AG10803 (cell line): ENCODE results near the gene PAQR7.

Experiments used
- DNase-seq: peaks from one replicate; pipeline ENCODE4 v3.0.0; 2010; ENCODE audit warnings: low read depth
- H3K4me3 ChIP-seq: 2 replicates; pipeline ENCODE4 v1.5.1; 2011; ENCODE audit warnings: mild to moderate bottlenecking, low read length, control low read depth
- TF ChIP-seq, protein P1 (sequence below): conservative IDR thresholded peaks from 2 replicates; pipeline ENCODE4 v1.5.1; 2011; ENCODE audit warnings: mild to moderate bottlenecking, low read length, control low read depth, inconsistent platforms

Gene PAQR7

DNA sequence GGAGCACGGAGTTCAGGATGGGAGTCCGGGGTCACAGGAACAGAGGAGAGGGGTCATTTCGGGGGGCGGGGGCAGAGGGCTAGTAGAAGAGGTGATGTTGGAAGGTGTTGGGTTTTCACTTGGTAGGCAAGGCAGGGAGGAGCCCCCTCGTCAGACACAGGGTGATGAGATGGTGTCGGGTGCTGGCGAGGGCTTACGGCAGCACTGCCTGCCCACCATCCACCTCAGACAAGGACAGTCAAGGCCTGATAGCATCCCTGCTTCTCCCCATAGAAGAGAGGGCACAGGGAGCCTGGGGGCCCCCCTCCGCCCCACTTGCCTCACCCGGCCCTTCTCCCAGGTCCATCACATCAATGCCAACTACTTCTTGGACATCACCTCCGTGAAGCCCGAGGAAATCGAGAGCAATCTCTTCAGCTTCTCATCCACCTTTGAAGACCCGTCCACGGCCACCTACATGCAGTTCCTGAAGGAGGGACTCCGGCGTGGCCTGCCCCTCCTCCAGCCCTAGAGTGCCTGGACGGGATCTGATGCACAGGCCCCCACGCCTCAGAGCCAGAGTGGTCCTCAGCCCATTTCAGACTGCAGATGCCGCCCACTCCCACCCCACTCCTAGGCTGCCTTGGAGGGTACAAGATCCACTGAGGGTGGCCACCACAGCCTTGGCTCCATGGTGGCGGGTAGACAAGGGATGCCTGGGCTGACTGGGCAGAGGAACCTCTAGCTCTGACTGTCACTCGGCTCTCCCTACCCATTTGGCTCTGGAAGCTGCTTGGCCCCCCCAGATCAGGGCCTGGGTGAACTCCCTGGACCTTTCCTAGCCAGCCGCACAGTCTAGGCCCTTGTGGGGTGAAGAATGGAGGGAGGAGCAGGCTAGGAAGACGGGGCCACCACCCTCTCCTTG, 60.0 kb downstream of the PAQR7 start:
- no peak overlapping the region for H3K4me3 ChIP-seq
- no peak for DNase-seq
- TF ChIP-seq, protein P1, sequence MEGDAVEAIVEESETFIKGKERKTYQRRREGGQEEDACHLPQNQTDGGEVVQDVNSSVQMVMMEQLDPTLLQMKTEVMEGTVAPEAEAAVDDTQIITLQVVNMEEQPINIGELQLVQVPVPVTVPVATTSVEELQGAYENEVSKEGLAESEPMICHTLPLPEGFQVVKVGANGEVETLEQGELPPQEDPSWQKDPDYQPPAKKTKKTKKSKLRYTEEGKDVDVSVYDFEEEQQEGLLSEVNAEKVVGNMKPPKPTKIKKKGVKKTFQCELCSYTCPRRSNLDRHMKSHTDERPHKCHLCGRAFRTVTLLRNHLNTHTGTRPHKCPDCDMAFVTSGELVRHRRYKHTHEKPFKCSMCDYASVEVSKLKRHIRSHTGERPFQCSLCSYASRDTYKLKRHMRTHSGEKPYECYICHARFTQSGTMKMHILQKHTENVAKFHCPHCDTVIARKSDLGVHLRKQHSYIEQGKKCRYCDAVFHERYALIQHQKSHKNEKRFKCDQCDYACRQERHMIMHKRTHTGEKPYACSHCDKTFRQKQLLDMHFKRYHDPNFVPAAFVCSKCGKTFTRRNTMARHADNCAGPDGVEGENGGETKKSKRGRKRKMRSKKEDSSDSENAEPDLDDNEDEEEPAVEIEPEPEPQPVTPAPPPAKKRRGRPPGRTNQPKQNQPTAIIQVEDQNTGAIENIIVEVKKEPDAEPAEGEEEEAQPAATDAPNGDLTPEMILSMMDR, result no peak

DNA sequence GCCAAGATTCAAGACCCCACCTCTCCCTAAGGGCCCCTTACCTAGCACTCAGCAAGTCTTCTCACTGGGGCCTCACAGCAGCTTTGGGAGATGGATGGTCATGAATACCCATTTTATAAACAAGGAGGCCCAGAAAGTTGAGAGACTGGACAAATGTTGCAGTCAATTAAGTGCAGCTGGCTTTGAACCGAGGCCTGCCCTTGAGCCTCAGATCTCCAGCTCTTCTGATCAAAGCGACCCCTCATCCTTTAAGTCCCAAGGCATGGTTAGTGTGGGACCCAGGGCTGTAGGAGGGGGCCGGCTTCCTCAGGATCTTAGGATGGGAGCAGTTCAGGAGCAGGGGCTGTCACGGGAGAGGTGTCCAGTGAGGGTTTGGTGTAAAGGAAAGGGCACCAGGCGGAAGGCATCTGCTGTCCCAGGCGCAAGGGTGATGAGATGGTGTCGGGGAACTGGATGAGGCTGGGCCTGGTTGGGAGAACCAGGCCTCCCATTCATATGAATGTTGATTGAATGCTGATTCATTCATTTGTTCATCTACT, 60.9 kb downstream of the PAQR7 start:
- DNase-seq, result no peak
- TF ChIP-seq, protein P1, result no peak
- H3K4me3 ChIP-seq, result no peak overlapping the region

DNA sequence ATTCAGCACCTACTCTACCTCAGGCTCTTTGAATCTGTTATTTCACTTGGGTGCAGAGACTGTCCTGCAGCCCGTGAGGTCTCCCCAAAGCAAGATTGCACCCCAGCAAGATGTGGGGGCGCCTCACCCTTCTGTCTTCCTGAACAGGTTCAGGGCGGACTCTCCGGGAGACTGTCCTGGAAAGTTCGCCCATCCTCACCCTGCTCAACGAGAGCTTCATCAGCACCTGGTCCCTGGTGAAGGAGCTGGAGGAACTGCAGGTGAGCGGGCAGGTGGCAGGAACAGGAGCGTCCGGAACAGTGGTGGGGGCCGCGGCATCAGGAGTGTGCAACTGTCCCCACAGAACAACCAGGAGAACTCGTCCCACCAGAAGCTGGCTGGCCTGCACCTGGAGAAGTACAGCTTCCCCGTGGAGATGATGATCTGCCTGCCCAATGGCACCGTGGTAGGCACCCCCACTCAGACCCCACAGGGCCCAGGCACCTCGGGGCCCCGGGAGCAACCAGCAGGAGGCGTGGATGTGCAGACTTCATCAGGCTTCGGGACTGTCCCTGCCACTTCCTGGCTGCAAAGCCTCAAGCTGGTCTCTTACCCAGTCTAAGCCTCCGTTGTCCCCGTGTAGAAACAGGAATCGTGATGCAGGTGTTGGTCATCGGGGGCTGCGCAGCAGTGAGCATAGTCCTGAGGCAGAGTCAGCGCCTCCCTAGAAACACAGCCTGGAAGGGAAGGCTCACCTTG, 61.6 kb downstream of the PAQR7 start:
- no peak overlapping the region for H3K4me3 ChIP-seq
- TF ChIP-seq, protein P1, result no peak
- no peak for DNase-seq

DNA sequence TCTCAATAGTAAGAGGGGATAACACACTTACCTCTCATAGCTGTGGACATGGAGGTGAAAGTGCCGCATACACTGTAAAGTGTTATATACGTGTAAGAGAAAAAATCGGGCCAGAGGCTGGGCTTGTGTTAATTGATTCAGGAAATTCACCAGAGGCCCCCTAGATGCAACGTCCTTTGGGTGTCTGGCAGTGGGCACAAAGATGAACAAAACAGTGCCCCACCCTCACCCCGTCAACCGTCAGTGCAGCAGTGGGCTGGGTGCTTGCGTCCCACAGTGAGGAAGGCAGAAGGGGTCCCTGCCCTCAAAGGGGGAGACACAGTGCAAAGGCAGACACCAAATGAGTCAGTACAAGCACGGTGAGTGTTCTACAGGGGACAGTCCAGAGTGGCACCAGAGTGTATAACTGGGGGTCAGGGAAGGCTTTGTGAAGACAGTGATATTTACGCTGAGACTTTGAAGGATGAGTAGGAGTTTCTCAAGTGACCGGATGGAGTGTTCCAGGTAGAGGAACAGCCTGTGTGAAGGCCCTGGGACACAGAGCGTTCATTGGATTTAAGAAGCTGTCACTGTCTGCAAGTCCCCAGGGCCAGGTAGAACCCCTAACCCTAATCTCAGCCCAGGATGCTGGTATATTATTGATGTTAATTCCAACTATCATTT, 62.3 kb downstream of the PAQR7 start:
- H3K4me3 ChIP-seq, result no peak overlapping the region
- no peak for DNase-seq
- TF ChIP-seq, protein P1, result no peak
